ENCODE measurements around the gene GALNT10.

DNA sequence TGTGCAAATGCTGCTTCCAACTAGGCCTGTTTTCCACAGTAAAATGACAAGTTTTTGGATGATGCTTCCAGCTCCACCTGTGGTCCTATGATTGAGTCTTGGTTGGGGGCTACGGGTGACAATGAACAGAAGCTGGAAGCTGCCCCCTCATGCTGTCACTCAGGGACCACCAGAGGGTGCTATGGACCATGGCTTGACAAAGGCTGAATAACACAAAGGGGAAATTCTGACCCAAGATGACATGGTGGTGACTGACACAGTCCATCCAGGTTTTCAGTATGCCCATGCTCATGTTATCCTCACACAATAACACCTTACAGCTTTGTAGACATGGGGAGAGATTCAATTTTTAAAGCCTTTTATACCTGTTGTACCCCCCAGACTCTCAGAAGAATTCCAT is 231.3 kb downstream of the GALNT10 start:
- TF ChIP-seq, protein P1, sequence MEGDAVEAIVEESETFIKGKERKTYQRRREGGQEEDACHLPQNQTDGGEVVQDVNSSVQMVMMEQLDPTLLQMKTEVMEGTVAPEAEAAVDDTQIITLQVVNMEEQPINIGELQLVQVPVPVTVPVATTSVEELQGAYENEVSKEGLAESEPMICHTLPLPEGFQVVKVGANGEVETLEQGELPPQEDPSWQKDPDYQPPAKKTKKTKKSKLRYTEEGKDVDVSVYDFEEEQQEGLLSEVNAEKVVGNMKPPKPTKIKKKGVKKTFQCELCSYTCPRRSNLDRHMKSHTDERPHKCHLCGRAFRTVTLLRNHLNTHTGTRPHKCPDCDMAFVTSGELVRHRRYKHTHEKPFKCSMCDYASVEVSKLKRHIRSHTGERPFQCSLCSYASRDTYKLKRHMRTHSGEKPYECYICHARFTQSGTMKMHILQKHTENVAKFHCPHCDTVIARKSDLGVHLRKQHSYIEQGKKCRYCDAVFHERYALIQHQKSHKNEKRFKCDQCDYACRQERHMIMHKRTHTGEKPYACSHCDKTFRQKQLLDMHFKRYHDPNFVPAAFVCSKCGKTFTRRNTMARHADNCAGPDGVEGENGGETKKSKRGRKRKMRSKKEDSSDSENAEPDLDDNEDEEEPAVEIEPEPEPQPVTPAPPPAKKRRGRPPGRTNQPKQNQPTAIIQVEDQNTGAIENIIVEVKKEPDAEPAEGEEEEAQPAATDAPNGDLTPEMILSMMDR (IDR thresholded peaks at IDR 0.05): no peak
- no peak for TF ChIP-seq POLR2A (IDR thresholded peaks at IDR 0.05)

All from lower leg skin (tissue), 3 donors.